ENCODE data around the gene SRSF7.

The SRSF7 gene

DNA sequence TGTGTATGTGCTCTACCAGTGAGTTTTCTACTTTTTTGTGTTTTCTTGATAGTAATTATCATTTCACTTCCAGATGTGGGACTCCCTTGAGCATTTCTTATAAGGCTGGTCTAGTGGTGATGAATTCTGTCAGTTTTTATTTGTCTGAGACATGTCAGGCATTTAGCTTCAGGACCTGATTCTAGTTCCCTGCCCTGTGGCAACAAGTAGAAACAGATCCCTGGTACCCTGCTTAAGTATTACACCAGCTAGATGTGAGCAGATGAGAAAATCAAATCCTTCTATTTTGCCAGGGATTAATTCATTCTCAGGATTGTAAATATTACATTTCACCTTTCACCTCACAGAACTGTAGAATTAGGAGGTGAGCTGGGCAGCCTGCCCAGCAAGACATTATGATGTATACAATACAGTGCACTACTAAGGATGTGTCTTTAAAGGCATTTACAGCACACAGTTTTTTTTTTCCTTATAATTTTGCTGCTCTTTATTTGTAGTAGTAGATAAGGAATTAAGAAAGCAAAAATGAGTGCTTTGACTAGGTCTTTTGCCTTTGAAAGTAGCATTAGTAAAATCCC lies 50.2 kb downstream of the SRSF7 start:
- no peak for DNase-seq (ENCODE audit: low spot score)

DNA sequence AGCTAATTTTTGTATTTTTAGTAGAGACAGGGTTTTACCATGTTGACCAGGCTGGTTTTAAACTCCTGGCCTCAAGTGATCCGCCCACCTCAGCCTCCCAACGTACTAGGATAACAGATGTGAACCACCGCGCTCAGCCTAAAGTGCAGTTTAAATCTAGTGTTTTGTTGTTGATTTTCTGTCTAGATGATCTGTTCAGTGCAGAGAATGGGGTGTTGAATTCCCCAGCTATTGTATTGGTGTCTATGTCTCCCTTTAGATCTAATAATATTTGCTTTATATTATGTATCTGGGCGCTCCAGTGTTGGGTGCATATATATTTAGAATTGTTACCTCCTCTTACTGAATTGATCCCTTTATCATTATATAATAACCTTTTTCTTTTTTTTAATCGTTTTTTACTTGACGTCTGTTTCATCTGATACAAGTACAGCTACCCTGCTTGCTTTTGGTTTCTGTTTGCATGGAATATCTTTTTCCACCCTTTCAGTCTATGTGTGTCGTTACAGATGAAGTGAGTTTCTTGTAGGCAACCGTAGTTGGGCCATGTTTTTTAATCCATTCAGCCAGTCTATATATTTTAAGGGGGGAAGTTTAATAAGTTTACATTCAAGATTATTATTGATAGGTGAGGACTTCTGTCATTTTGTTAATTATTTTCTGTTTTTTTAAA lies 50.9 kb downstream of the SRSF7 start:
- DNase-seq (ENCODE audit: low spot score) = peak; percentile 14

DNA sequence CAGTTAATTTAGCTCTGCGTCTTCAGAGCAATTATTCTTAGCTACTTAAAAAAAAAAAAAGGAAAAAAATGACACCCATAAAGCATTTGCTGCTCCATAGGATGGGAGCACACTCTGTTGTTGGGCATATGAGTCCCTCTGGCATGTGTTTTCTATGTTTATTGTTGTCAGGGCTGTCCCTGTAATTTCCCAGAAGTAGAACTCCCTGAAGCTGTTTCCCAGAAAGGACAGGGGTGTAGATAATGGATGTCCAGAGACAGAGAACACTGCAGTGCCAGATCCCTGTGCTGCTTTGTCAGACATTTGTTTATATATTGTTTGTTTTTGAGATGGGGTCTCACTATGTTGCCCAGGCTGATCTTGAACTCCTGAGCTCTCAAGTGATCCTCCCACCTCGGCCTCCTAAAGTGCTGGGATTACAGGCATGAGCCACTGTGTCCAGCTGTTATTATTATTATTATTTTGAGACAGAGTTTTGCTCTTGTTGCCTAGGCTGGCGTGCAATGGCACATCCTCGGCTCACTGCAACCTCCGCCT lies 52.6 kb downstream of the SRSF7 start:
- DNase-seq (ENCODE audit: low spot score) = no peak

DNA sequence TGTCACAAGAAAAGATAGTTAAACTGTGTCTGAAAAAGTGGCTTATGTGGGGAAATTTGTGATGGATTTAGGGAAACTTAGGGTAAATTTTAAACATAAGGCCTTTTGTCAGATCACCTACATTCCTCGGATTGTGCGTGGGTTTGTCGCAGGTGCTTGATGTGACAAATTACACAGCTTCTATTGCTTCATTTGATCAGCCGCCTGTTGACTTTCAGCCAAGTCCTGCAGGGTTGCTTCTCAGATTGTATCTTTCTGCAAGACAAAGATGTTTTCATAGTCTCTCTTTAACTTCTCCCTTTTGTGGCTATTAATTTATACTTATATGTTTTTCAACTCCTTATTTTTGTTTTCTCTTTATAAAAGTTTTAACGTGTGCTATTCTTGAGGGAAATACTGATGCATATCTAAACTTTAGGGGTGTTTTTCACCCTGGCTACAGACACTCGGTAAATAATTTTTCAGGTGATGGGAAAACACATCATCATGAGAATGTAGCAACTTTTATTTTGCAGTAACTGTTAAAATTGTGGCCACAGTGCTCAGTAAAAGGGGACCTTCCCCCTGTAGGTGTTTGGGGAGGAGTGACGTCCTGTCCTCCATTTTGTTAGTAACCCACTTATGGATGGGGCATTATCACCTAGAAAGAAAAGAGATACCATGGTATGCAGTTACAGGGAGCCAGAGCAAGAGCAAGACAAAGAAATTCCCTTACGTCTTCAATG lies 53.9 kb downstream of the SRSF7 start:
- peak; percentile 22 for DNase-seq (ENCODE audit: low spot score)

Measured in Ammon's horn (tissue), 1 donor.